Measurements from ENCODE around the gene BIRC7. TPM values are rescaled to one million over a fixed set of nuclear protein-coding genes. Genes with fewer than 3 reads are reported as not detected.

BIRC7 gene
- polyA plus RNA-seq, 1 donor (not counting 4 experiments of a cell fraction or from before 2014, with no cell fraction given) = not detected

DNA sequence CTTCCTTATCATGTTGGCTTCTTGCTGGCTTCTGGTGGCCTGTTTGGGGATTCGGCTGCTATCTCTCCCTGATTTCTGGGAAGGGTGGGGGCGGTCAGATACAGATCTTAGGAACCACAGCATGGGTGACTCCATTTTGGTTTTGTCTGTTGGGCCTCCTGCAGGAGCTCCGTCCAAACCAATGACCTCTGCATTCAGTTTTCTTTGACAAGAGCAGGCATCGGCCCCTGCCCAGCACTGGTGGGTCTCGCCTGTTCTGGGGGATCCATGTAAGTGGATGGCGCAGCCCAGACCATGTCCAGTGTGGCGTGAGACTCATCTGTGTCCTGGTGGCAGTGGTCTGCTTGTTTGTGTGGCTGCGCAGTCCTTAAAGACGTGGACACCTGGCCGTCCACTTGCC, 28.3 kb downstream of the BIRC7 start:
- FAIRE-seq (no peak), DNase-seq (ENCODE audit: low read depth, low spot score) (no peak)
- Histone ChIP-seq H3K9me1 (ENCODE audit: control insufficient read depth, extremely low read depth, insufficient read depth, low read length) (no peaks in the 10 kb centered on the region), H3K27me3 (ENCODE audit: control insufficient read depth, extremely low read depth, insufficient read depth, low read length) (peaks cover 21% of the 10 kb centered on the region), H2AFZ (ENCODE audit: control insufficient read depth, low read length) (no peak overlapping the region), H3K27ac (ENCODE audit: control insufficient read depth, insufficient read depth, low read length) (no peak overlapping the region), H3K79me2 (ENCODE audit: control insufficient read depth, insufficient read depth, low read length) (no peaks in the 10 kb centered on the region), H4K20me1 (ENCODE audit: control insufficient read depth, extremely low read depth, insufficient read depth, low read length) (no peaks in the 10 kb centered on the region), H3K4me2 (ENCODE audit: control insufficient read depth, extremely low read depth, insufficient read depth, low read depth, low read length) (no peak overlapping the region), H3K4me3 (ENCODE audit: control insufficient read depth in 2 of 3, extremely low read depth in 1 of 3, insufficient read depth in 2 of 3, low read depth in 1 of 3, low read length in 3 of 3) (no peak overlapping the region), H3K9ac (ENCODE audit: control insufficient read depth, extremely low read depth, insufficient read depth, low read length) (no peak overlapping the region), H3K9me3 (ENCODE audit: control insufficient read depth, low read depth, low read length) (no peaks in the 10 kb centered on the region), H3K36me3 (ENCODE audit: control insufficient read depth in 2 of 2, extremely low read depth in 1 of 2, insufficient read depth in 2 of 2, low read length in 2 of 2) (no peaks in the 10 kb centered on the region), H3K4me1 (ENCODE audit: control insufficient read depth, extremely low read depth, insufficient read depth, low read length) (peaks cover 7% of the 10 kb centered on the region)
- dilution Hi-C loops (cut with MboI; ENCODE audit: extremely low pct_ligation_motif_present, low sequenced_read_pairs) = no loop called here
- no peak for TF ChIP-seq EZH2 (IDR thresholded peaks at IDR 0.05; ENCODE audit: low read length)

DNA sequence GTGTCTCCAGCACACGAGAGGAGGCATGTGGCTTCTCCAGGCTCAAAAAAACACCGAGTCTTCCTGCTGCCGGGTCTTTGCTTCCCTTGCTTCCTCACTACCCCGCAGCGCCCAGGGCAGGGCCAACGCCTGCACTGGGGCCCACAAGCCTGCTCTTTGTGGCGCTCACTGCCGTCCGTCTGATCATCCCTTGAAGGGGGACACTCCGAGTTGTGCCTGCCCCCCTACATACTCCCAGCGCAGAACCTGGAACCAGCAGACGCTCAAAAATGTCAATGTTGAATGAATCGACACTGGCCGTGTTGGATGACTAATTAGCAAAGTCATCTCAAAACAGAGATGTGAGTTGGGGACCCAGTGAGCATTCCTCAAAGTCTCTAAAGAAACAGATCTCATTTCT, 28.8 kb downstream of the BIRC7 start:
- Histone ChIP-seq H3K4me1 (ENCODE audit: control insufficient read depth, extremely low read depth, insufficient read depth, low read length) (peaks cover 11% of the 10 kb centered on the region), H3K9me1 (ENCODE audit: control insufficient read depth, extremely low read depth, insufficient read depth, low read length) (no peaks in the 10 kb centered on the region), H2AFZ (ENCODE audit: control insufficient read depth, low read length) (no peak overlapping the region), H3K27ac (ENCODE audit: control insufficient read depth, insufficient read depth, low read length) (no peak overlapping the region), H3K79me2 (ENCODE audit: control insufficient read depth, insufficient read depth, low read length) (no peaks in the 10 kb centered on the region), H3K36me3 (ENCODE audit: control insufficient read depth in 2 of 2, extremely low read depth in 1 of 2, insufficient read depth in 2 of 2, low read length in 2 of 2) (no peaks in the 10 kb centered on the region), H3K4me2 (ENCODE audit: control insufficient read depth, extremely low read depth, insufficient read depth, low read depth, low read length) (no peak overlapping the region), H3K4me3 (ENCODE audit: control insufficient read depth in 2 of 3, extremely low read depth in 1 of 3, insufficient read depth in 2 of 3, low read depth in 1 of 3, low read length in 3 of 3) (no peak overlapping the region), H3K27me3 (ENCODE audit: control insufficient read depth, extremely low read depth, insufficient read depth, low read length) (peaks cover 21% of the 10 kb centered on the region), H3K9me3 (ENCODE audit: control insufficient read depth, low read depth, low read length) (no peaks in the 10 kb centered on the region), H4K20me1 (ENCODE audit: control insufficient read depth, extremely low read depth, insufficient read depth, low read length) (no peaks in the 10 kb centered on the region), H3K9ac (ENCODE audit: control insufficient read depth, extremely low read depth, insufficient read depth, low read length) (no peak overlapping the region)
- no peak for DNase-seq (ENCODE audit: low read depth, low spot score)
- TF ChIP-seq, protein P1, sequence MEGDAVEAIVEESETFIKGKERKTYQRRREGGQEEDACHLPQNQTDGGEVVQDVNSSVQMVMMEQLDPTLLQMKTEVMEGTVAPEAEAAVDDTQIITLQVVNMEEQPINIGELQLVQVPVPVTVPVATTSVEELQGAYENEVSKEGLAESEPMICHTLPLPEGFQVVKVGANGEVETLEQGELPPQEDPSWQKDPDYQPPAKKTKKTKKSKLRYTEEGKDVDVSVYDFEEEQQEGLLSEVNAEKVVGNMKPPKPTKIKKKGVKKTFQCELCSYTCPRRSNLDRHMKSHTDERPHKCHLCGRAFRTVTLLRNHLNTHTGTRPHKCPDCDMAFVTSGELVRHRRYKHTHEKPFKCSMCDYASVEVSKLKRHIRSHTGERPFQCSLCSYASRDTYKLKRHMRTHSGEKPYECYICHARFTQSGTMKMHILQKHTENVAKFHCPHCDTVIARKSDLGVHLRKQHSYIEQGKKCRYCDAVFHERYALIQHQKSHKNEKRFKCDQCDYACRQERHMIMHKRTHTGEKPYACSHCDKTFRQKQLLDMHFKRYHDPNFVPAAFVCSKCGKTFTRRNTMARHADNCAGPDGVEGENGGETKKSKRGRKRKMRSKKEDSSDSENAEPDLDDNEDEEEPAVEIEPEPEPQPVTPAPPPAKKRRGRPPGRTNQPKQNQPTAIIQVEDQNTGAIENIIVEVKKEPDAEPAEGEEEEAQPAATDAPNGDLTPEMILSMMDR (optimal IDR thresholded peaks at IDR 0.05 in 1 of 3, IDR thresholded peaks at IDR 0.05 in 1 of 3, conservative IDR thresholded peaks at IDR 0.05 in 1 of 3; ENCODE audit: extremely low read depth in 1 of 3, insufficient read depth in 2 of 3, low read length in 3 of 3) = no peak
- no peak for TF ChIP-seq EZH2 (IDR thresholded peaks at IDR 0.05; ENCODE audit: low read length)
- no peak for FAIRE-seq
- dilution Hi-C loops (cut with MboI; ENCODE audit: extremely low pct_ligation_motif_present, low sequenced_read_pairs) = no loop called here

DNA sequence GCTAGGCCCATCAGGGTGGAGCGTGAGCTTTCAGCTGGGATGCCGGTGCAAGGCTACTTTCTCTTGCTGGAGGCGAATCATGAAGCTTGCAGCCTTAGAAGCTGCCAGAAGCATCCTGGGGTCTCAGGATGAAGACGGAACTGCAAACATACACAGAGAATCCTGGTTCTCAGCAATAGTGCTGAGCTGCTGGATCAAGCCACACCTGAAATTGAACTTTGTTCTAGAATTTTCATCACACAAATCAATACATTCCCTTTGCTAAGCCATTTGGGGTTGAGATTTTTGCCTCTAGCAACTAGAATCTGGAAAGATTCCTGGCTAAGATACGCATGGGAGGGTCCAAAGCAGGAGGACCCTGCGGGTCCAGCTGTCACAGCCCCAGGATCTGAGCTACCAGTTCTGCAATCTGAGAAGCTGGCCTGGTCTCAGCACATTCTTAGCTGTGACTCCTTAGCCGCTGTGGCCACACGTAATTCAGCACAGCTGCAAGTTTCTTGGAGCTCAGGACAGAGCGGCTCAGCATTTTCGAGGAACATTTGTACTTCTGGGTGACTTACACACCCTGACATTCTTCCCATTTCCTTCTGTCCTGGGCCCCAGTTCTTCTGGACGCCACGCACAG, 30.3 kb downstream of the BIRC7 start:
- dilution Hi-C loops (cut with MboI; ENCODE audit: extremely low pct_ligation_motif_present, low sequenced_read_pairs) = no loop called here
- Histone ChIP-seq H3K9ac (ENCODE audit: control insufficient read depth, extremely low read depth, insufficient read depth, low read length) (no peak overlapping the region), H4K20me1 (ENCODE audit: control insufficient read depth, extremely low read depth, insufficient read depth, low read length) (no peaks in the 10 kb centered on the region), H2AFZ (ENCODE audit: control insufficient read depth, low read length) (no peak overlapping the region), H3K27ac (ENCODE audit: control insufficient read depth, insufficient read depth, low read length) (no peak overlapping the region), H3K27me3 (ENCODE audit: control insufficient read depth, extremely low read depth, insufficient read depth, low read length) (peaks cover 21% of the 10 kb centered on the region), H3K4me1 (ENCODE audit: control insufficient read depth, extremely low read depth, insufficient read depth, low read length) (peaks cover 11% of the 10 kb centered on the region), H3K4me3 (ENCODE audit: control insufficient read depth in 2 of 3, extremely low read depth in 1 of 3, insufficient read depth in 2 of 3, low read depth in 1 of 3, low read length in 3 of 3) (no peak overlapping the region), H3K4me2 (ENCODE audit: control insufficient read depth, extremely low read depth, insufficient read depth, low read depth, low read length) (no peak overlapping the region), H3K9me3 (ENCODE audit: control insufficient read depth, low read depth, low read length) (no peaks in the 10 kb centered on the region), H3K9me1 (ENCODE audit: control insufficient read depth, extremely low read depth, insufficient read depth, low read length) (no peaks in the 10 kb centered on the region), H3K36me3 (ENCODE audit: control insufficient read depth in 2 of 2, extremely low read depth in 1 of 2, insufficient read depth in 2 of 2, low read length in 2 of 2) (no peaks in the 10 kb centered on the region), H3K79me2 (ENCODE audit: control insufficient read depth, insufficient read depth, low read length) (no peaks in the 10 kb centered on the region)
- TF ChIP-seq EZH2 (IDR thresholded peaks at IDR 0.05; ENCODE audit: low read length) = no peak
- TF ChIP-seq, protein P1 (optimal IDR thresholded peaks at IDR 0.05 in 1 of 3, IDR thresholded peaks at IDR 0.05 in 1 of 3, conservative IDR thresholded peaks at IDR 0.05 in 1 of 3; ENCODE audit: extremely low read depth in 1 of 3, insufficient read depth in 2 of 3, low read length in 3 of 3) = no peak
- DNase-seq (ENCODE audit: low read depth, low spot score) (no peak), FAIRE-seq (no peak)
